Measurements from ENCODE around the gene NCOA1. TPM values are rescaled to one million over a fixed set of nuclear protein-coding genes. Genes with fewer than 3 reads are reported as not detected.

The NCOA1 gene
- polyA plus RNA-seq, 3 donors: 7.3 to 30.2 (median 10.2) TPM

GRCh38 chr2:24520175-24520574 lies 29.1 kb downstream of the NCOA1 start:
- no peaks in the 10 kb centered on the region for H3K9me3 ChIP-seq (replicated peaks in 1 of 2; ENCODE audit: control insufficient read depth in 1 of 2, insufficient read depth in 1 of 2, low read length in 2 of 2)
- no CpG with 5 or more reads among the region's 1 CpG for WGBS (ENCODE audit: insufficient coverage)
- intact Hi-C loops (cut with micrococcal nuclease): no loop called here
- peaks cover 99% of the 10 kb centered on the region for H4K20me1 ChIP-seq (ENCODE audit: insufficient read depth, low read length)
- Mint-ChIP-seq H3K4me1 (peaks cover 16% of the 10 kb centered on the region), H3K27ac (no peak overlapping the region), H3K27me3 (ENCODE audit: low read depth in 3 of 3) (no peaks in the 10 kb centered on the region), H3K4me3 (no peak overlapping the region), H3K36me3 (peaks cover 3 to 6% of the 10 kb centered on the region in 2 donors), H3K9me3 (peaks cover 0 to 2% (median 0%) of the 10 kb centered on the region in 7 donors)
- H2AFZ ChIP-seq (ENCODE audit: insufficient read depth, low read depth, low read length, poor library complexity, severe bottlenecking): no peak overlapping the region
- no peak overlapping the region for H3K4me3 ChIP-seq (replicated peaks in 1 of 3; ENCODE audit: low read depth in 2 of 3, low read length in 3 of 3)
- TF ChIP-seq CTCF (IDR thresholded peaks at IDR 0.05): no peak
- H3K4me2 ChIP-seq (replicated peaks; ENCODE audit: extremely low read depth, low read length, poor library complexity, severe bottlenecking): no peak overlapping the region
- no peaks in the 10 kb centered on the region for H3K36me3 ChIP-seq (replicated peaks in 1 of 2; ENCODE audit: control insufficient read depth in 1 of 2, insufficient read depth in 2 of 2, low read length in 2 of 2)
- no peaks in the 10 kb centered on the region for H3K27me3 ChIP-seq (ENCODE audit: control insufficient read depth in 2 of 2, insufficient read depth in 2 of 2, low read length in 2 of 2)
- no peak overlapping the region for H3K27ac ChIP-seq (ENCODE audit: low read depth in 1 of 2, low read length in 2 of 2)
- peaks cover 91% of the 10 kb centered on the region for H3K79me2 ChIP-seq (ENCODE audit: insufficient read depth, low read length)
- H3K9ac ChIP-seq (ENCODE audit: insufficient read depth, low read length, poor library complexity, severe bottlenecking): no peak overlapping the region
- no peak for DNase-seq
- no peaks in the 10 kb centered on the region for H3K4me1 ChIP-seq (ENCODE audit: control insufficient read depth in 1 of 2, insufficient read depth in 2 of 2, low read length in 2 of 2)

- intact Hi-C loops (cut with micrococcal nuclease): no loop called here
- peaks cover 88% of the 10 kb centered on the region for H3K79me2 ChIP-seq (ENCODE audit: insufficient read depth, low read length)
- no peaks in the 10 kb centered on the region for H3K4me1 ChIP-seq (ENCODE audit: control insufficient read depth in 1 of 2, insufficient read depth in 2 of 2, low read length in 2 of 2)
- Mint-ChIP-seq H3K4me3 (no peak overlapping the region), H3K36me3 (peaks cover 3 to 7% of the 10 kb centered on the region in 2 donors), H3K9me3 (peaks cover 0 to 2% (median 0%) of the 10 kb centered on the region in 7 donors), H3K27me3 (ENCODE audit: low read depth in 3 of 3) (no peaks in the 10 kb centered on the region), H3K4me1 (peaks cover 12% of the 10 kb centered on the region), H3K27ac (no peak overlapping the region)
- no peaks in the 10 kb centered on the region for H3K27me3 ChIP-seq (ENCODE audit: control insufficient read depth in 2 of 2, insufficient read depth in 2 of 2, low read length in 2 of 2)
- DNase-seq: no peak
- no peak for TF ChIP-seq CTCF (IDR thresholded peaks at IDR 0.05)
- H4K20me1 ChIP-seq (ENCODE audit: insufficient read depth, low read length): peaks cover 99% of the 10 kb centered on the region
- H3K27ac ChIP-seq (ENCODE audit: low read depth in 1 of 2, low read length in 2 of 2): no peak overlapping the region
- no peaks in the 10 kb centered on the region for H3K36me3 ChIP-seq (replicated peaks in 1 of 2; ENCODE audit: control insufficient read depth in 1 of 2, insufficient read depth in 2 of 2, low read length in 2 of 2)
- H2AFZ ChIP-seq (ENCODE audit: insufficient read depth, low read depth, low read length, poor library complexity, severe bottlenecking): no peak overlapping the region
- no peak overlapping the region for H3K4me2 ChIP-seq (replicated peaks; ENCODE audit: extremely low read depth, low read length, poor library complexity, severe bottlenecking)
- no peaks in the 10 kb centered on the region for H3K9me3 ChIP-seq (replicated peaks in 1 of 2; ENCODE audit: control insufficient read depth in 1 of 2, insufficient read depth in 1 of 2, low read length in 2 of 2)
- no peak overlapping the region for H3K4me3 ChIP-seq (replicated peaks in 1 of 3; ENCODE audit: low read depth in 2 of 3, low read length in 3 of 3)
- H3K9ac ChIP-seq (ENCODE audit: insufficient read depth, low read length, poor library complexity, severe bottlenecking): no peak overlapping the region
- no CpG with 5 or more reads among the region's 1 CpG for WGBS (ENCODE audit: insufficient coverage)
Measured at GRCh38 chr2:24521162-24521857, 30.3 kb downstream of the NCOA1 start.

Data from CD14-positive monocyte (primary cell).